Neural cell (in vitro differentiated cells): ENCODE data around the gene STX10. TPM values are rescaled to one million over a fixed set of nuclear protein-coding genes. Genes with fewer than 3 reads are reported as not detected.

Source experiments
- H2AFZ ChIP-seq: fragments of 200-600, 300-800 bp; sonication (generic), shearing (Covaris generic); 2 replicates; pipeline ENCODE4 v1.6.0; 2014; ENCODE audit warnings: low read depth, mild to moderate bottlenecking, antibody characterized with exemption, low read length, moderate library complexity
- H3F3A ChIP-seq: fragments of 200-600 bp; shearing (Covaris generic); 2 replicates; pipeline ENCODE4 v1.6.1; 2016; ENCODE audit warnings: mild to moderate bottlenecking, moderate library complexity, mixed read lengths, antibody characterized with exemption, low read length; ENCODE audit not compliant: insufficient read depth, poor library complexity, severe bottlenecking
- H3K27ac ChIP-seq: fragments of 200-600, 300-800 bp; sonication (generic), shearing (Covaris generic); 2 replicates; pipeline ENCODE4 v1.5.1; 2014; ENCODE audit warnings: mild to moderate bottlenecking, low read length, moderate library complexity
- H3K27me3 ChIP-seq: fragments of 300-800, 200-600 bp; sonication (generic), shearing (Covaris generic); 2 replicates; pipeline ENCODE4 v1.6.0; 2014; ENCODE audit warnings: mild to moderate bottlenecking, low read depth, low read length, moderate library complexity; ENCODE audit not compliant: insufficient read depth
- H3K36me3 ChIP-seq: fragments of 300-800, 200-600 bp; sonication (generic), shearing (Covaris generic); 2 replicates; pipeline ENCODE4 v1.5.1; 2014; ENCODE audit warnings: mild to moderate bottlenecking, antibody characterized with exemption, low read length, moderate library complexity; ENCODE audit not compliant: insufficient read depth
- H3K4me2 ChIP-seq: fragments of 300-800, 200-600 bp; sonication (generic), shearing (Covaris generic); 2 replicates; pipeline ENCODE4 v1.6.0; 2014; ENCODE audit warnings: mild to moderate bottlenecking, low read length
- H3K4me3 ChIP-seq: fragments of 300-800, 200-600 bp; sonication (generic), shearing (Covaris generic); 2 replicates; pipeline ENCODE4 v1.5.1; 2014; ENCODE audit warnings: mild to moderate bottlenecking, low read length, moderate library complexity
- H3K79me2 ChIP-seq: fragments of 200-600 bp; shearing (Covaris generic); replicated peaks from 2 replicates; pipeline ENCODE4 v1.6.0; 2014; ENCODE audit warnings: mild to moderate bottlenecking, low read length, moderate library complexity; ENCODE audit not compliant: insufficient read depth
- H3K9ac ChIP-seq: fragments of 300-800, 200-600 bp; sonication (generic), shearing (Covaris generic); 2 replicates; pipeline ENCODE4 v1.6.1; 2016; ENCODE audit warnings: mild to moderate bottlenecking, low read length, mixed read lengths
- H3K9me2 ChIP-seq: fragments of 200-600 bp; shearing (Covaris generic); 2 replicates; pipeline ENCODE4 v1.6.1; 2016; ENCODE audit warnings: mild to moderate bottlenecking, low read length, mixed read lengths; ENCODE audit not compliant: insufficient read depth
- H3K9me3 ChIP-seq: fragments of 200-600, 300-800 bp; sonication (generic), shearing (Covaris generic); 2 replicates; pipeline ENCODE4 v1.6.1; 2016; ENCODE audit warnings: mild to moderate bottlenecking, mixed run types, low read length, moderate library complexity, mixed read lengths
- H4K20me1 ChIP-seq: fragments of 200-600 bp; shearing (Covaris generic); 2 replicates; pipeline ENCODE4 v1.6.1; 2016; ENCODE audit warnings: mild to moderate bottlenecking, mixed run types; ENCODE audit not compliant: insufficient read depth
- EP300 ChIP-seq: fragments of 450-650 bp; conservative IDR thresholded peaks from 2 replicates; pipeline ENCODE4 v1.6.1; 2014; ENCODE audit warnings: antibody characterized with exemption, mild to moderate bottlenecking, moderate library complexity; ENCODE audit not compliant: poor library complexity, severe bottlenecking
- EZH2 ChIP-seq: fragments of 200-600, 300-800 bp; shearing (Covaris generic), sonication (generic); IDR thresholded peaks from 2 replicates; pipeline ENCODE4 v1.6.1; 2014; ENCODE audit warnings: antibody characterized with exemption, low read length, borderline replicate concordance, mild to moderate bottlenecking; ENCODE audit not compliant: insufficient read depth, poor library complexity, severe bottlenecking
- MXI1 ChIP-seq: fragments of 450-650 bp; conservative IDR thresholded peaks from 2 replicates; pipeline ENCODE4 v1.6.1; 2014; ENCODE audit warnings: antibody characterized with exemption, mild to moderate bottlenecking; ENCODE audit not compliant: poor library complexity, severe bottlenecking
- POLR2AphosphoS5 ChIP-seq: IDR thresholded peaks from 2 replicates; pipeline ENCODE4 v1.6.1; 2012
- RAD21 ChIP-seq: fragments of 450-650 bp; conservative IDR thresholded peaks from 2 replicates; pipeline ENCODE4 v1.6.1; 2014; ENCODE audit warnings: antibody characterized with exemption, mild to moderate bottlenecking, moderate library complexity
- SMC3 ChIP-seq: fragments of 450-650 bp; conservative IDR thresholded peaks from 2 replicates; pipeline ENCODE4 v1.6.1; 2014; ENCODE audit warnings: antibody characterized with exemption, mild to moderate bottlenecking, moderate library complexity; ENCODE audit not compliant: poor library complexity
- TAF1 ChIP-seq: IDR thresholded peaks from 2 replicates; pipeline ENCODE4 v1.6.1; 2012; ENCODE audit warnings: low read depth
- polyA minus RNA-seq: library from RNA; depleted of rRNA, polyadenylated mRNA; stranded (reverse); fragments of >200 nt; gene quantifications from 2 replicates; pipeline ENCODE4 v1.2.3, GENCODE V29; 2014
- polyA plus RNA-seq: library from polyadenylated mRNA; depleted of rRNA; stranded (reverse); fragments of >200 nt; gene quantifications from 2 replicates; pipeline ENCODE4 v1.2.3, GENCODE V29; 2014
- TF ChIP-seq, protein P1 (sequence below): fragments of 450-650 bp; IDR thresholded peaks from 2 replicates; pipeline ENCODE4 v1.5.1; 2014; ENCODE audit warnings: antibody characterized with exemption, mild to moderate bottlenecking, moderate library complexity; ENCODE audit not compliant: poor library complexity, severe bottlenecking
- TF ChIP-seq, protein P2 (sequence below): IDR thresholded peaks from 2 replicates; pipeline ENCODE4 v1.6.1; 2012; ENCODE audit warnings: borderline replicate concordance

The STX10 gene, protein sequence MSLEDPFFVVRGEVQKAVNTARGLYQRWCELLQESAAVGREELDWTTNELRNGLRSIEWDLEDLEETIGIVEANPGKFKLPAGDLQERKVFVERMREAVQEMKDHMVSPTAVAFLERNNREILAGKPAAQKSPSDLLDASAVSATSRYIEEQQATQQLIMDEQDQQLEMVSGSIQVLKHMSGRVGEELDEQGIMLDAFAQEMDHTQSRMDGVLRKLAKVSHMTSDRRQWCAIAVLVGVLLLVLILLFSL
- polyA plus RNA-seq, result 157 and 191 TPM in 2 replicates
- polyA minus RNA-seq, result 38.1 and 42.4 TPM in 2 replicates

DNA sequence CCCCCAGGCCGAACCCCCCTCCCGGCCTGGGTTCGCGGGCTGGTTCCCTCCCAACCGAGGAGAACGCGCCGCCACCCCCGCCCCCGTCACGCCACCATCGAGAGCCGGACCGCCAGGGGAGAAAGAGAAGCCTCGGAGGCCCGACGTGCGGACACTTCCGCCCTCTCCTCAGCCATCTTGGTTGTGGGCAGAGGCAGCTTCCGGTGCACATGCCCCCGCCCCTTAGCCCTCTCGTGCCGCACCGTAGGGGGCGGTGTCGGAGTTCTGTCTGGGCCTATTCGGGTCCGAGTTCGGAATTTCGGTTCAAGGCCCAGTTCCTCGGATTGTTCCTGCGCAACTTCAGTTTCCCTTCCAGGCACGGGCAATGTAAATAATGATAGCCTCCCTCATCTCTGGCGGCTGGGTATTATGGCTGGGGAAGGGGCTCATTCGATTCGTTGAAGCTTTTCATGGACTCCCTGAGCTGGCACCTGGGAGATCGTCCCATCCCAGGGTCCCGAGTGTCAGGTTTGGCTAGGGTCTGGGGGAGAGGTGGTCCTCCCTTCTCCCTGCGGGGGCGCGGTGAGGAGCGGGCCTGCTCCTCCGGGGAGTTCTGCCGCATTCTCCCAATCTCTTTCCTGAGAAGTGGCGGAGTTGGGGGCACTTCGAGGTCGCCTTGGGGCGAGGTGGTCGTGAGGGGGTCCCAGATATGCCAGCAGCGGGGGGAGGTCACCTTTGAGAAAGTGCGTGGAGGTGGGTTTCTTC lies at the start of gene STX10, which contains the start of gene IER2:
TSS of gene STX10 (minus strand) at position 189 of the 744 bp plus-strand sequence. CDS start 202 bp downstream, outside the sequence.
TSS of gene IER2 (plus strand) at position 225 of the 744 bp plus-strand sequence. CDS start 2,776 bp downstream, outside the sequence.
- H2AFZ ChIP-seq, result peak within 1 kb of the TSS; percentile 88

DNA sequence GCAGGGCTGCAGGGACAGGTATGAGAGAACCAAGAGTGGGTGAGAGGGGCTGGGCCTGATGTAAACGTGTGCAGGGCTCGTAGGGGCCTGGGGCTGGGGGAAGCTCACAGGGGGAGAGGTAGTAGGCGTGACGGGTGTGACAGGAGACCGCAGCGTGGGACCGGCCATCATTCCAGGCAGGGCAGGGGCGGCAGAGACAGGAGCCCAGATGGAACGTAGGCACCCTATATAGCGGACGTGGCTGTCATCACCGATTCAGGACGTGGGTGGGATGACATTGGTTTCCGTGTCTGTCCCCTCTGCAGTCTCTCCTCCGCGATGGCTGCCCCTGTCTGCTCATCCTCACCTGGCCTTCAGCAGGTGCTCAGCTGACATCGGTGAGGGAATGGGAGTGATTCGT lies 48.5 kb upstream of the STX10 start:
- no peak overlapping the region for H3K9ac ChIP-seq

More for the DNA sequence above, at the start of gene STX10, which contains the start of gene IER2:
- Histone ChIP-seq H3K9me3 (no peaks in the 10 kb centered on the region), H3K9me2 (no peaks in the 10 kb centered on the region), H3K79me2 (peaks cover 4% of the 10 kb centered on the region), H3K27ac (peak within 1 kb of the TSS; percentile 96), H3K27me3 (peaks cover 16% of the 10 kb centered on the region), H3K4me3 (peak within 1 kb of the TSS; percentile 97), H3K9ac (peak within 1 kb of the TSS; percentile 92), H3K36me3 (no peaks in the 10 kb centered on the region), H4K20me1 (no peaks in the 10 kb centered on the region), H3K4me2 (peak within 1 kb of the TSS; percentile 92), H3F3A (no peaks in the 10 kb centered on the region)
- peak; percentile 63 for TF ChIP-seq TAF1
- TF ChIP-seq EP300, result peak; percentile 48
- no peak for TF ChIP-seq EZH2
- TF ChIP-seq, protein P1, sequence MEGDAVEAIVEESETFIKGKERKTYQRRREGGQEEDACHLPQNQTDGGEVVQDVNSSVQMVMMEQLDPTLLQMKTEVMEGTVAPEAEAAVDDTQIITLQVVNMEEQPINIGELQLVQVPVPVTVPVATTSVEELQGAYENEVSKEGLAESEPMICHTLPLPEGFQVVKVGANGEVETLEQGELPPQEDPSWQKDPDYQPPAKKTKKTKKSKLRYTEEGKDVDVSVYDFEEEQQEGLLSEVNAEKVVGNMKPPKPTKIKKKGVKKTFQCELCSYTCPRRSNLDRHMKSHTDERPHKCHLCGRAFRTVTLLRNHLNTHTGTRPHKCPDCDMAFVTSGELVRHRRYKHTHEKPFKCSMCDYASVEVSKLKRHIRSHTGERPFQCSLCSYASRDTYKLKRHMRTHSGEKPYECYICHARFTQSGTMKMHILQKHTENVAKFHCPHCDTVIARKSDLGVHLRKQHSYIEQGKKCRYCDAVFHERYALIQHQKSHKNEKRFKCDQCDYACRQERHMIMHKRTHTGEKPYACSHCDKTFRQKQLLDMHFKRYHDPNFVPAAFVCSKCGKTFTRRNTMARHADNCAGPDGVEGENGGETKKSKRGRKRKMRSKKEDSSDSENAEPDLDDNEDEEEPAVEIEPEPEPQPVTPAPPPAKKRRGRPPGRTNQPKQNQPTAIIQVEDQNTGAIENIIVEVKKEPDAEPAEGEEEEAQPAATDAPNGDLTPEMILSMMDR, result peak; percentile 76
- TF ChIP-seq RAD21, result peak; percentile 22
- TF ChIP-seq POLR2AphosphoS5, result peak; percentile 88
- TF ChIP-seq MXI1, result peak; percentile 66
- TF ChIP-seq, protein P2, sequence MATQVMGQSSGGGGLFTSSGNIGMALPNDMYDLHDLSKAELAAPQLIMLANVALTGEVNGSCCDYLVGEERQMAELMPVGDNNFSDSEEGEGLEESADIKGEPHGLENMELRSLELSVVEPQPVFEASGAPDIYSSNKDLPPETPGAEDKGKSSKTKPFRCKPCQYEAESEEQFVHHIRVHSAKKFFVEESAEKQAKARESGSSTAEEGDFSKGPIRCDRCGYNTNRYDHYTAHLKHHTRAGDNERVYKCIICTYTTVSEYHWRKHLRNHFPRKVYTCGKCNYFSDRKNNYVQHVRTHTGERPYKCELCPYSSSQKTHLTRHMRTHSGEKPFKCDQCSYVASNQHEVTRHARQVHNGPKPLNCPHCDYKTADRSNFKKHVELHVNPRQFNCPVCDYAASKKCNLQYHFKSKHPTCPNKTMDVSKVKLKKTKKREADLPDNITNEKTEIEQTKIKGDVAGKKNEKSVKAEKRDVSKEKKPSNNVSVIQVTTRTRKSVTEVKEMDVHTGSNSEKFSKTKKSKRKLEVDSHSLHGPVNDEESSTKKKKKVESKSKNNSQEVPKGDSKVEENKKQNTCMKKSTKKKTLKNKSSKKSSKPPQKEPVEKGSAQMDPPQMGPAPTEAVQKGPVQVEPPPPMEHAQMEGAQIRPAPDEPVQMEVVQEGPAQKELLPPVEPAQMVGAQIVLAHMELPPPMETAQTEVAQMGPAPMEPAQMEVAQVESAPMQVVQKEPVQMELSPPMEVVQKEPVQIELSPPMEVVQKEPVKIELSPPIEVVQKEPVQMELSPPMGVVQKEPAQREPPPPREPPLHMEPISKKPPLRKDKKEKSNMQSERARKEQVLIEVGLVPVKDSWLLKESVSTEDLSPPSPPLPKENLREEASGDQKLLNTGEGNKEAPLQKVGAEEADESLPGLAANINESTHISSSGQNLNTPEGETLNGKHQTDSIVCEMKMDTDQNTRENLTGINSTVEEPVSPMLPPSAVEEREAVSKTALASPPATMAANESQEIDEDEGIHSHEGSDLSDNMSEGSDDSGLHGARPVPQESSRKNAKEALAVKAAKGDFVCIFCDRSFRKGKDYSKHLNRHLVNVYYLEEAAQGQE, result peak; percentile 81
- TF ChIP-seq SMC3, result no peak

More for the DNA sequence above, 48.5 kb upstream of the STX10 start:
- Histone ChIP-seq H3K27me3 (no peaks in the 10 kb centered on the region), H3K9me2 (no peaks in the 10 kb centered on the region), H3K27ac (no peak overlapping the region), H3K4me3 (no peak overlapping the region), H3F3A (no peaks in the 10 kb centered on the region), H4K20me1 (no peaks in the 10 kb centered on the region), H3K36me3 (no peaks in the 10 kb centered on the region), H3K79me2 (no peaks in the 10 kb centered on the region), H3K4me2 (no peak overlapping the region), H2AFZ (no peak overlapping the region), H3K9me3 (no peaks in the 10 kb centered on the region)
- TF ChIP-seq EZH2 (no peak), SMC3 (no peak), RAD21 (no peak)
